GM19025 (cell line): Measurements from ENCODE around the gene BTBD1.

Experiments used
- ATAC-seq: cut with Tn5 transposase; IDR thresholded peaks from one replicate; pipeline ENCODE4 v1.9.1; 2021; ENCODE audit warnings: mild to moderate bottlenecking, low read depth, moderate library complexity; ENCODE audit not compliant: unreplicated experiment

Gene BTBD1

DNA sequence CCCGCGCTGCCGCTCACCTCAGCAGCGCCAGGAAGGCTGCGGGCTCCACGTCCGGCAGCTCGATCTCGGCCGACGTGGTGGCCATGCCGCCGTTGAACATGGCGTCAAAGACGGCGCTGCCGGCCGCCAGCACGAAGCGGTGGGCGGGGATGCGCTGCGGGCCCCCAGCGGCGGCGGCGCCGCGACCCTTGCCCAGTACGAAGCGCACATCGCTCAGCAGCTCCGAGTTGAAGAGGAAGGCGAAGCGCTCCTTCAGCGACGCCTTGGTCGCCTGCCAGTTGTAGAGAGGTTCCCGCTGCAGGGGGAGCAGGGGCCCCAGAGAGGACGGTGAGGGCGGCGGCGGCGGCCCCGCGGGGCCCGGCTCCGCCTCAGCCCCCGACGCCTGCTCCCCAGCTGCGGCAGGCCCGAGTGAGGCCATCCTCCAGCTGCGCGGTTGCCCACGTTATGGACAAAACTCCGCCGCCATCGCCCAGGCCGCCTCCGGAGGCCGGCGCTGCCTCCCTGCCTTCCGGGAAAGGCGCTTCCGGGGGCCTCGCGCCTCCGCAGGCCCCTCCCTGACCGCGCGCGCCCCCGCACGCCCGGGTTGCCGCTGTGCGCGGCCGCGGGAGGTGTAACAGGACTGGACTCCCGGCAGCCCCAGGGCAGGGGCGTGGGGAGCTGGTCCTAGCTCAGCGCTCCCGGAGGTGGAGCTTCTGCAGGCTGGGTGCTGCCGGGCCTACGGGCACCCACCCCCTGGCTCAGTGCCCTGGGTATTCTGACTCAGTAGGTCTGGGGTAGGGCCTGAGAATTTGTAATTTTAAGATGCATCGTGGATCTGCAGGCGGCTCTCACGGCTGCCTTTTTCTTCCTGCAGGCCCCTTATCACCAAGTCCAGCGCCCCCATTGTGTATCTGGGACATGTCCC lies at the start of gene BTBD1:
Gene BTBD1, minus strand, starts transcription at position 519 of the 904 bp plus-strand sequence. Its CDS starts 101 bp downstream, at position 418.
- ATAC-seq: peak; percentile 88

DNA sequence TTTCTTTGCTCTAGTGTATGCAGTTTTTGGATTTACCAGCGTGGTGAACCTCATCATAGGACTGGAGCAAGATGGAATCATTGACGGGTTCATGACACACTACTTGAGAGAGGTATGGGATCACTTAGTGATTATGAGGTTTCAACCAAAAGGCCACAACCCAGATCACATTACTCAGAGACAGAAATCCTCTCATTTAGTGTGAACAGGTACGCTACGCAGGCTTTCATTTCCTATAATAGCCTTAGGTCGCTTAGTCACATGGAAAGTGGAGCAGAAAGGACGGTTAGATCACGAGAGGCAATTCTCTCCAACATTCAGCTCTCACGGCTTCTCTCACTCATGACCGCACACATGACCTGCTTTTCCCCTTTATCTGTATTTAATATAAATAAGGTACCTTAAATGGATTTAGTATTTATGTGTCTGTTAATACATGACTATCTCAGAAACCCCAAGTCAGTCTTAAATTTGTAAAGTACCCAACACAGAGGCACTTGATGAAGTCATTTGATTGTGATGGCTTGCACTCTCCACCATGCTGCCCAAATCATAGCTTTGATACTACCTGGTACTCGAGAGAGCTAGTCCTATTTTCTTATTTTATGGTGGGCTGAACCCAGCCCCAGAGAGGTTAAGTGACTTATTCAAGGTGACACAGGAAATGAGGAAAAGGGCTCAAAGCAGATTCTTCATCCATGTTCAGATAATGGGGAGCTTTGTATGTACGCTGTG lies 48.9 kb upstream of the BTBD1 start:
- ATAC-seq: no peak

DNA sequence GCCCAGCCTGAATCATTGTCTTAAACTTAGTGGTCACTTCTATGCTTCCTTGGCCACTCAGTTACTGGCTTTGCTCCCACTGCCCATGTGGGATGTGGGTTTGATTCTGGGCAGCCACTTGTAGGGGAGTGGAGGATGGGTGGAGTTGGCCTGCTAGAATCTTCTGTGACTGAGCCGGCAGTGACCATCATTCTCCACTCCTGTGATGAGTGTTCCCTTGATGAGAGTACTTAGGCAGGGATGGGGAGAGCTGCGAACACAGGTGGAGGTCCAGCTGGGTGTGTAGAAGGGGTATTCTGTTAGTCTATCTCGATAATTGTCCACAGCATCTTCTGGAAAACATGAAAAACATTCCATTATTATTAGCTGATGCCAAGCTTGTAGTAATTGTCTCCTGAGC lies 48.4 kb upstream of the BTBD1 start:
- ATAC-seq: no peak

DNA sequence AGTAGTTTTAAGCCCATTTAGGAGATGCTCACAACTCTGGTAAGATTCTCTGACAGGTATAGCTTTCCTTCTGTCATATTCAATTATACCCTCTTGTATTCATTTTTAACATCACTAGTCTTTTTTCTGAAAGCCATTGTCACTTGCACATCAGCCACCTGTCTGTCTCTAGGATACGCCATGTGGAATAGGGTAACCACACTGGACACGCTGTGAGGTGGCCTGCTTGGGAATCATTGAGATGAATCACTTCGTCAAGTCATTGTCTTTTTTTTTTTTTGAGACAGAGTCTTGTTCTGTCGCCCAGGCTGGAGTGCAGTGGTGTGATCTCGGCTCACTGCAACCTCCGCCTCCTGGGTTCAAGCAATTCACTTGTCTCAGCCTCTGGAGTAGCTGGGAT lies 47.8 kb upstream of the BTBD1 start:
- no peak for ATAC-seq

DNA sequence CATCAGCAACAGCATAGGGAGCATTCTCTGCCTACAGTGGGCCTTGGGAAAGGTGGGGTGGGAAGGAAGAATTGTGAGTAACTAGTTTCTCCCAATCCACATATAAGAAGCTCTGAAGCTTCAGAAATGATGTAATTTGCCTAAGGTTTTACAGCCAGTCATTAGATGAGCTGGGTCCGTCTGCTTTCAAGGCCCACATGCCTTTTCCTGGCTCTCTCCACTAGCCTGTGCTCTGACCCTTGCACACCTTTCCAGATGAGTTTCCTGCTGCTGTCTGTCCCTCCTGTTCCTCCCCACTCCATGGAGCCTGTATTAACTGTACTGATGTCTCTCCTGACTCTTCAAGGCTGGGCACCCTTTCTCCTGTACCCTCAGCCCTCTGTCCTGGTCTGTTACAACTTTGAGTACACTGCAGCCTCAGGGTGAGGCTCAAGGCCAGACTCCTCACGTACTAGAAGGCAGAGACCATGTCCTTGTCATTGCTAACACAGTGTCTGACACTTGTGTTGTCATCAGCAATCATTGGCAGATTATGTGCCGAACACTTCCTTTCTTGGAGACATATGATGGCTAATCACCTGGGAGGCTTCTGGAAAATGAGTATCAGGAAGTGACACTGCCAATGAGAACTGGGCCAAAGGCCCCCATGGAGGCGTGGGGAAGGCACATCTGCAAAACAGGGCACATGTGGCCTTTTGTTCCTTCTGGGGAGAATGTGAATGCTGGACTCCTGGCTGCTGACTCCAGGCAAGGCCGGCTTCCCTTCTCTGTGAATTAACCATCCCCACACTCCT lies 47.0 kb upstream of the BTBD1 start:
- ATAC-seq: no peak

DNA sequence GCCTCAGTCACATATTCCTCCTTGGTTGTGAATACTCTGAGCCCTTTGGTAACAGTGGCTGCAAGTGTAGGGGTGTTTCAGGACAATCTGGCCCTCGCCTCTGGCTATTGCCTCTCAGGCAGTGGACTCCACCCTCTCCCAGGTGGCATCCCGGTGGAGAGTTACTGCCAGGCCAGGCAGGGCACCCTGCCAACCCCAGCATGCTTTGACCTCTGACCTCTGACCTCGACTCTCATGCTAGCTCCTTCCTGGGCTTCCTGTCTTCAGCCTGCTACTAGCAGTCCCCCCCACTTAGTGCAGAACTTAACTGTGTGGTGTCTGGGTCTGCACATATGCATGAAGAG lies 45.9 kb upstream of the BTBD1 start:
- ATAC-seq: no peak

DNA sequence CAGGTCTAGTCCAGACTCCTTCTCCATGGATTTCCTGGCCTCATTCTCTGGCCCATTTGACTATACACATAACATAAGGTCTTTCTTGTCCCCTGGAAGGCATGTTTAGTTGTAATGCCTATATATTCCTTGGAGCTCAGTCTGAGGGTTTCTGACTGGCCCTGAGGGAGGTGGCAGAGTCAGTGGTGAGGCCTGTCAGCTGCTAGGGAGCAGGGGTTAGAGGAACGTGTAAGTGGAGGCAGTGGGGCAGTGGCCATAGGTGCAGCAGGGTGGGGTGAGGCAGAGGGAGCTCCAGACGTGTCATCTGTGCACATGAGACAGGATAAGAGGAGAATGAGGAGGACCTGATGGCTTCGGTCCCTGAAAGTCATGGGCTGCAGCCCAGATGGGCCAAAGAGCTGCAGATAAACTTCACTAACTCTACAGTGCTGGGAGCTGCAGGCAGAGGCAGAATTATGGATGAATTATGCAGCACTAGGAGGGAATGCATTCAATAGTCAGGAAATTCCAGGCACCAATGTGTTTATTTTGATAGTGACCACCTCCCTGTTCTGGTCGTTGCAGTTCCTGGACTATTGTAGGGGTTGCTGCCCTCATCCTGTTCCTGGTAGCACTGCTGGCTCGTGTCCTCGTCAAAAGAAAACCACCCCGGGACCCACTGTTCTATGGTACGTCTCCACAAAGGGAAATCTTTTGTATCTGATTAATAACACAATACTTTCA lies 45.3 kb upstream of the BTBD1 start:
- no peak for ATAC-seq

DNA sequence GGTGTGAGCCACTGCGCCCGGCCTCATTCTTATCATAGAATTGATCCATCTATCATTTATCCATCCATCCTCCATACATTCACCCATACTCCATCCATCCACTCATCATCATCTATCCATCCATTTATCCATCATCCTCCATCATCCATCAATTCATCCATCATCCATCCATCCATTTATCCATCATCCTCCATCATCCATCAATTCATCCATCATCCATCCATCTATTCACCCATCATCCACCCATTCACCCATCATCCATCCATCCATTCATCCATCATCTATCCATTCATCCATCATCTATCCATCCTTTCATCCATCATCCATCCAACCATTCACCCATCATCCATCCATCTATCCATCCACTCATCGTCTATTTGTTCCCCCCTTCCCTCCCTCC lies 44.1 kb upstream of the BTBD1 start:
- ATAC-seq: no peak

DNA sequence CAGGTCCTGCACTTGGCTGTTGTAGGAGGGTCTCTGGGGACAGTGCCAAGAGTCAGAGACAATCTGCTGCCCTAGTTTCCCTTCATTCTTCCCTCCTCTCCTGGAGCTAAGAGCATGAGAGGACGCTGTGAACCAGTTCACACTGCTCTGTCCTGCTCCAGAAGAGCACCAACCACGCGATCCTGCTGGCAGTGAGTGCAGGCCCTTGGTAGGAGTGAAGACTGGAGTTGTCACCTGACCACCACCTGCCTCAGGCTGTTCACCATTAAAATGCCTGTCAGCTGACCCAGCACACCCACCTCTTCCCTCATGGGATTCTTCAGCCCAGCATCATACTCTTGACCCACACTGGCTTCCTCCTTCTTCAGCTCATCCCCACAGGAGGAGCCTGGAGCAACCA lies 43.3 kb upstream of the BTBD1 start:
- no peak for ATAC-seq

DNA sequence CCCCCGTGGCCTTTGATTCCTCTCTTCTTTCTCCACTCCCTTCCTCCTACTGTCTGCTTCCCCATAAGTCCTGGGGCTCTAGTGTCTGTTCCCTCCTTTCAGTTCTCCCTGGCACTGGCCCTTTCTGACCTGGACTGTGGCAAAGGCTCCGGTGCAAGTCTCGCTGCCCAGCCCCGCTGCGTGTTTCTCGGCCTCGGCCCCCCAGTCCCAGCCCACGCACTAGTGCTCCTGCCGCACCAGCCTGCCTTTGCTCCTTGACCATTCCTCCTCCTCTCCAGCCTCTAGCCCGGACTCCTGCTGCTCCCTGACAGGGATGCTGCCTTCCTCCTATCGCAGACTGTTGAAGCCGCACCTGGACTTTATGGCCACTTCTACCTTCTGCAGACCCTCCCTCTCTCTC lies 42.5 kb upstream of the BTBD1 start:
- ATAC-seq: no peak

DNA sequence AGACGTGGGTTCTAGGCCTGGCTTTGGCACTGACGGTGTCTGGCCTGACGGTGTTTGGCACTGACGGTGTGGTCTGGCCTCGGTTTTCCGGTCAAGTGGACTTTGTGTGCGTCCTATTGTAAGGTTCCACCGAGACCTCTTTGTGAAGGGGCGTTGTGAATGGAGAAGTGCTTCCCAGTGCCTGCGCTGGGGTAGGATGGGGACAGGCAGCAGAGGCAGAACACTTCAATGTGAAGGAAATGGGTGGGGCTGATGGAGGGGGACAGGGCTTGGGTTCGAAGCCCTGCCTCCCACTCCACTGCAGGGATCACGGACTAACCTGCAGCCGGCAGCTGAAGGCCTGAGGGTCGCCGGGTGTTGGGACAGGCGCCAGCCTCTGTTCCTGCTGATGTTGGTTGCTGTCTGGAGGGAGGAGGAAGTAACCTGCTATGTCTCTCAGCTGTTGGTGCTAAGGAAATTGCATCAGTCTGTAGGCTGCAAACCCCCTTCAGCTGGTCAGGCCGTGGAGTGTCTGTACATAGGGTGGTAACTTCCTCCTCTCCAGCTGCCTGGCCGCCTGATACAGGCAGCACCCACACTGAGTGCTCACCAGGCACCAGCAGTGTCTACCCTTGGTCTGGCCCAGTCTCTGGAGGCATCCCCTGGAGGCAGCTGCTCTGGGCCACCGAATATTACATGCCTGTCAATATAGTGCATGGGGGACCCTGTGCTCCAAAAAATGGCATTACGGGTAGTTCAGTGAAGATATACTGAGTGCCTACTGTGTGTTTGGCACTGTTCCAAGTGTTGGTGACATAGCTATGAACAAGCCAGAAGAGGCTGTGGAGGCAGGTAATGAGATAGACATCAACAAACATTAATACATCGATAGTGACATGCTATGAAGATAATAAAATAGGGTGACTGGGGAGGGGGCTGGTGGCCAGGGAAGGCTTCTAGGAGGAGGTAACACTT lies 41.5 kb upstream of the BTBD1 start:
- no peak for ATAC-seq

DNA sequence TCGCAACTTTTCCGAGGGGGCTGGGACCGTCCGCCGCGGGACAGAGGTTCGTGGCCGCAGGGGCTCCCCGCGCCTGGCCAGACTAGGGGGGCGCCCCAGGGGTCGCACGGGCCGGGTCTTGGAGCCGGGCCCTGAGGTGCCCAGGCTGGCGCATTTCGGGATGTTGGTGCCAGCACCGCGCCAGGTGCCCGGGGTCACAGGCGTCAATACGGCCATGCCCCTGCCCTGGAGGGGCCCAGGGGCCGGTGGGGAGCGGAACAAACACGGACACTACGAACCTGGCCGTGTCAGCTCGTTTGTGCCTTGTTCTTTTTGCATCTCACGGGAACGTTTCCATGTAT lies 40.8 kb upstream of the BTBD1 start:
- no peak for ATAC-seq

DNA sequence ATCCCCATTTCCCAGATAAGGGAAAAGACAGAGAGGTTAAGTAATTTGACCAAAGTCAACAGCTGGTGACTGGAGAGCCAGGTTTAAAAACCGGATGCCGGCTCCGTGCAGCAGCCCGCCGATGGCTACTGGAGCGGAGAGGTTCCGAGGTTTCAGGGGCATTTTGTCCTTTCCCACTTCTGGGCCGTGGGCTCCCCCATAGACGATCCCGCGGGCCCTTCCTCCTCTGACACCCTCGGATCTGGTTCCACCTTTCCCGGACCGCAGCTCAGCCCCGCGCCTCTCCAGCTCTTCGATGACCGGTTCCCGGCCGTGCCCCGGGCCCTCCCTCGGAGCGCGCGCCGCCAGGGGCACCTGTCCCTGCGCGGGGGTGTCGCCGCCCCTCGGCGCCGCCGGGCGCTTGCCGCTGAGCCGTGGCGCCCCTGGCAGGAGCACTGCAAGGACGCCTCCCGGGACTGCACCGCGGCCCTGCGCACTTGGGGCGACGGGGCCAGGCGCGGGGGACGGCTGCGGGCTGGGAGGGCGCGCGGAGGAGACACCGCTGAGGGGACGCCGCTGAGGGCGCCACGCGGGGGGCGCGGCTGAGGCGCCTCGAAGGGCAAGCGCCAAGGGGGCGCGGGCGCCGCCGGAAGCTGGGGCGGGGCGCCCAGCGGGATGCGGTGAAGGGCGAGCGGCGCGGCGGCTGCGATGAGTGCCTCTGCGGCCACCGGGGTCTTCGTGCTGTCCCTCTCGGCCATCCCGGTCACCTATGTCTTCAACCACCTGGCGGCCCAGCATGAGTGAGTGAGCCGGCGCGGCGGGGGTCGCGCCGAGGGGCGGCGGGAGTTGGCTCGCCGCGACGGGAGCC lies 40.2 kb upstream of the BTBD1 start, which contains the start of gene TM6SF1:
Gene TM6SF1, plus strand, starts transcription at position 652 of the 847 bp plus-strand sequence. Its CDS starts 36 bp downstream, at position 688.
- ATAC-seq: no peak

DNA sequence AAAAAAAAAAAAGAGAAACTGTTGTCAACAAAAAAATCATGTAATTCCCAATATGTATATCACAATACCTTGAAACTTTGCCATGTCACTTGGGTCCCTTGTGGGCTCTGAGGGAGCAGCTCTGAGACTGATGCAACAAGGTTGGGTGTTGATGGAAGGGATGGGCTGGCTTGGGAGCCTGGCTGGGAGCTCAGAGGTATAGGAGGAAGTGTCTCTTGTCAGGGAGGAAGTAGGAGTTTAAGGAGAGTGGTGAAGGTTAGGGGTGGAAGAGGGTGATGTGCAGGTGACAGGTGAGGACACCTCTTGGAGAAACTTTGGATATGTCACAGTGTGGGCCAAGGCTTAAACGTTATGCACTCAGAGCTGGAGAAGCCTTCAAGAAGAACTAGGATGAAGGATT lies 38.4 kb upstream of the BTBD1 start:
- no peak for ATAC-seq

DNA sequence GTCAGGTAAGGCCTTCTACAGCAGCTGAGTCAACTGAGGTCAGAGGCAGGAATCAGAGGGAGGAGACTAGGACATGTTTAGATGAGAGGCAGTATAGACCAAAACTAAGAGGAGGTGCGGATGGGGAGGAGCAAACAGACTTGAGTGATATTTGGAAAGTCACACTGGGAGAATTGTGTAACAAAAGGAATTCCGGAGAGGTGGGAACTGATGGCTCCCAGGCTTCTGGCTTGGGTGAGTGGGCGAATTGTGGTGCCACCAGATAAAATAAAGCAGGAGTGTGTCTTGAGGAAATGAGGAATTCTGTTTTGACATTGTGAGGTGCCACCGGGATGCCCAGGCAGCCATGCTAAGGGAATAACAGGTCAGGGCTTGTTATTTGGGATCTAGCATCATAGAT lies 37.1 kb upstream of the BTBD1 start:
- no peak for ATAC-seq

DNA sequence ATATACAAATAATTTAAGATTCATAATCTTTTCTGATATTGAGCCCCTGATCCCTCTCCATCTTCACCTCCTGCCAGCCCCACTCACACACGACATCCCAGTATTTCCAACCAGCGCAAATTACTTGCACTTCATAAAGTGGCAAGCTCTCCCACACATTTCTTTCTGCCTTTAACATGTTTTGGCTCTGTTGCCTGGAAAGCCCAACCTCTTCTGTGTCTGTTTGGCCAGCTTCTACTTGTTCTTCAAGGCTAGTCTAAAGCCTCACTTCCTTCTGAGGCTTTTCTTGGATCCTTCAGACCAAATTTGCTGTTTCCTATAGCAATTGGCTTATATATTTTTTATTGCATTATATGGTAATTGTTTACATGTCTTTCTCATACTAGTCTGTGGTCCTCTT lies 35.3 kb upstream of the BTBD1 start:
- no peak for ATAC-seq

DNA sequence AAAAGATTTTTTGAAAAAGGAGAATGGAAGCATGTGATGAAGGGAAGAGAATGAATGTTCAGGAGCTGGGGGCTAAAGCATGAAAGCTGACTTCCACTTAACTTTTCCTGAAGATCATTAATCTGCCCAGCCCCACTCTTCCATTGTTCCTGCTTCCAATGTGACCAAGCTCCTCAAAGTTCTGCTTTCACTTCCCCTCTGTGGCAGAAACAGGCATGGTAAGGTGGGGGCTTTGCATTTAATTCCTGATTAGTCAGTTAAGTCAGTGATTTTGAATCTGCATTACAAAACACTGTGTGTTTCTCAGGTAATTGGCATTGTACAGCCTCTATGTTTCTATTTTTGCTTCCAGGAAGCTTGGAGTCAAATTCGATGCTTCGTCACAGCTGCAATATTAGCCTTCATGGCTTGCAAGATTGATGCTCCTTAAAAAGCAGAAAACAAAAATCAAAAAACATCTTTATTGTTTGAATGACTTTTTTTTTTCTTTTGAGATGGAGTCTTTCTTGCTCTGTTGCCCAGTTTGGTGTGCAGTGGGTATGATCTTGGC lies 33.1 kb upstream of the BTBD1 start:
- ATAC-seq: no peak

DNA sequence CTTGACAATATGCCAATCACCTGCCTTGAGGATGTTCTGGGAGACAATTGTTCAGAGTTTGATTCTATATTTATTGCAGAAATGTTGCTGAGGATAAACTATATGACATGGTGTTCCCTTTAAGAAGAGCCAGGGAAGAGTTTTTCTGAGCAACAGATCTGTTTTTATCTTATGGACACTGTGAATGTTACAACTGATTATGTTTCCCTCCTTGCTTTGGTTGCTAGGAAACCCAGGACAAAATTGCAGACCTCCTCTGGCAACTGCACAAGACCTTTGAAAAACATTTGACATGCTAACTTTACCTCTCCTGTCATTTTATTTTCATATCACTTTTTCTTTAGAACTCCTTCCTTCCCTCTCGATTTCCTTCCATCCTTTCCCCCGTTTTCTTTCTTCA lies 32.2 kb upstream of the BTBD1 start:
- no peak for ATAC-seq
